ENCODE data around the gene PACC1.

GRCh38 chr1:212359794-212360479 lies 54.7 kb downstream of the PACC1 start:
- TF ChIP-seq CTCF (IDR thresholded peaks at IDR 0.05): no peak
- no peak for TF ChIP-seq RNF2 (IDR thresholded peaks at IDR 0.05; ENCODE audit: borderline replicate concordance, low read depth)
- no peak for TF ChIP-seq RAD21 (conservative IDR thresholded peaks at IDR 0.05 in 1 of 2, IDR thresholded peaks at IDR 0.05 in 1 of 2)
- TF ChIP-seq FOSL2 (IDR thresholded peaks at IDR 0.05): no peak
- no peak for TF ChIP-seq FOSL2 (CRISPR knock-in tag; IDR thresholded peaks at IDR 0.05)
- TF ChIP-seq GATA3 (IDR thresholded peaks at IDR 0.05; ENCODE audit: borderline replicate concordance): no peak
- no peak for TF ChIP-seq TFCP2L1 (CRISPR knock-in tag; IDR thresholded peaks at IDR 0.05)
- no peak for TF ChIP-seq MYC (IDR thresholded peaks at IDR 0.05; ENCODE audit: borderline replicate concordance, low read length)

Data from A549 (cell line).